Retina (tissue), 1 donor: Measurements from ENCODE around the gene TULP3.

ENCODE experiments used
- DNase-seq: peaks from one replicate; pipeline ENCODE4 v3.0.0-alpha.2; 2016

Gene TULP3

GRCh38 chr12:2933586-2933985, 42.9 kb downstream of the TULP3 start:
- DNase-seq = no peak

- no peak for DNase-seq
Measured at GRCh38 chr12:2934371-2934770, 43.7 kb downstream of the TULP3 start.

GRCh38 chr12:2936301-2936700, 45.6 kb downstream of the TULP3 start:
- DNase-seq = no peak

GRCh38 chr12:2937500-2937899, 46.8 kb downstream of the TULP3 start:
- DNase-seq = no peak

- DNase-seq = no peak
Measured at GRCh38 chr12:2939191-2939590, 48.5 kb downstream of the TULP3 start.

- no peak for DNase-seq
Measured at GRCh38 chr12:2940564-2940963, 49.9 kb downstream of the TULP3 start.

GRCh38 chr12:2941524-2941923, 50.8 kb downstream of the TULP3 start:
- no peak for DNase-seq

GRCh38 chr12:2944401-2945047, 53.8 kb downstream of the TULP3 start:
- DNase-seq = peak; percentile 44

GRCh38 chr12:2949411-2949810, 58.7 kb downstream of the TULP3 start:
- no peak for DNase-seq

GRCh38 chr12:2955888-2956287, 65.2 kb downstream of the TULP3 start:
- DNase-seq = no peak

GRCh38 chr12:2957816-2958431, 67.2 kb downstream of the TULP3 start:
- no peak for DNase-seq

GRCh38 chr12:2958432-2959191, 67.9 kb downstream of the TULP3 start:
- peak; percentile 68 for DNase-seq

GRCh38 chr12:2959192-2959504, 68.5 kb downstream of the TULP3 start, which contains the start of gene TEAD4:
TSS of gene TEAD4 (plus strand) at chr12:2959397.
- DNase-seq = no peak

GRCh38 chr12:2959505-2960389, 69.1 kb downstream of the TULP3 start:
- peak; percentile 83 for DNase-seq

- no peak for DNase-seq
Measured at GRCh38 chr12:2960390-2960956, 69.8 kb downstream of the TULP3 start.

GRCh38 chr12:2960996-2961616, 70.4 kb downstream of the TULP3 start:
- DNase-seq = peak; percentile 26

GRCh38 chr12:2961705-2962104, 71.0 kb downstream of the TULP3 start:
- no peak for DNase-seq

GRCh38 chr12:2963154-2963759, 72.6 kb downstream of the TULP3 start:
- no peak for DNase-seq

- DNase-seq = no peak
Measured at GRCh38 chr12:2963760-2964292, 73.1 kb downstream of the TULP3 start.

GRCh38 chr12:2967651-2968050, 77.0 kb downstream of the TULP3 start:
- no peak for DNase-seq

- DNase-seq = no peak
Measured at GRCh38 chr12:2970744-2971143, 80.1 kb downstream of the TULP3 start.

GRCh38 chr12:2973566-2973965, 82.9 kb downstream of the TULP3 start:
- DNase-seq = no peak
